ENCODE measurements around the gene CHID1. TPM values are rescaled to one million over a fixed set of nuclear protein-coding genes. Genes with fewer than 3 reads are reported as not detected.

CHID1 gene
- total and polyA plus RNA-seq, 9 of the 15 experiments (the other 6 are each of a cell fraction or from before 2014, with no cell fraction given), result 15.1 to 108 (median 39.8) TPM

GRCh38 chr11:842370-843002 is 68.1 kb downstream of the CHID1 start, which contains the start of the genes POLR2L and TSPAN4 (continued):
- TF ChIP-seq ZNF318 (IDR thresholded peaks at IDR 0.05; ENCODE audit: borderline replicate concordance in 1 of 2, low read depth in 1 of 2), result no peak
- TF ChIP-seq TBP (optimal IDR thresholded peaks at IDR 0.05; ENCODE audit: low read depth, low read length), result peak; percentile 97
- peak in 1 of 2 experiments; percentile 73; a peak in 2 of 4 replicates for TF ChIP-seq TRIM24 (IDR thresholded peaks at IDR 0.05)
- 0 out of 2 replicates have a peak, but pooled peaks have one; percentile 39 for TF ChIP-seq ETV5 (CRISPR knock-in tag; IDR thresholded peaks at IDR 0.05; ENCODE audit: low read depth)
- peak in 1 of 2 experiments; percentile 72; a peak in 2 of 4 replicates for TF ChIP-seq NRF1 (conservative IDR thresholded peaks at IDR 0.05 in 1 of 2, IDR thresholded peaks at IDR 0.05 in 1 of 2)
- TF ChIP-seq MXI1 (IDR thresholded peaks at IDR 0.05; ENCODE audit: low read depth, low read length), result peak; percentile 90
- peak; percentile 95 for TF ChIP-seq POLR2A (conservative IDR thresholded peaks at IDR 0.05)
- TF ChIP-seq ZNF431 (CRISPR knock-in tag; IDR thresholded peaks at IDR 0.05), result 0 out of 2 replicates have a peak, but pooled peaks have one; percentile 54
- peak; percentile 91 for TF ChIP-seq PCBP1 (IDR thresholded peaks at IDR 0.05; ENCODE audit: low read depth, low read length, poor library complexity, severe bottlenecking)
- TF ChIP-seq SMAD4 (CRISPR knock-in tag; conservative IDR thresholded peaks at IDR 0.05), result peak; percentile 73
- no peak for TF ChIP-seq NR4A1 (CRISPR knock-in tag; IDR thresholded peaks at IDR 0.05)
- peak; percentile 58; the same call in 1 of the 2 replicates for TF ChIP-seq NR4A1 (tag; IDR thresholded peaks at IDR 0.05)
- no peak for TF ChIP-seq DIDO1 (tag; IDR thresholded peaks at IDR 0.05; ENCODE audit: low read depth)
- no peak for TF ChIP-seq MCM5 (IDR thresholded peaks at IDR 0.05; ENCODE audit: low read depth)
- TF ChIP-seq FOXP1 (CRISPR knock-in tag; IDR thresholded peaks at IDR 0.05), result no peak
- no peak for TF ChIP-seq CGGBP1 (CRISPR knock-in tag; IDR thresholded peaks at IDR 0.05)
- peak; percentile 92 to 100 for TF ChIP-seq NONO (IDR thresholded peaks at IDR 0.05; ENCODE audit: low read depth in 2 of 2, low read length in 1 of 2)
- TF ChIP-seq ZNF512 (tag; IDR thresholded peaks at IDR 0.05), result no peak
- peak; percentile 92 for TF ChIP-seq NEUROD1 (IDR thresholded peaks at IDR 0.05; ENCODE audit: borderline replicate concordance, low read depth, low read length, partially characterized antibody)
